Embryonic facial prominence (tissue), 1 donor: Measurements from ENCODE around the gene UBL4A.
A peak's percentile ranks its signal among the peaks of the same experiment; 100 is the strongest.

Source experiments
- DNase-seq: peaks from one replicate; pipeline ENCODE4 v3.0.0-alpha.2; 2016; ENCODE audit errors: extremely low spot score

The UBL4A gene

GRCh38 chrX:154482786-154483185 is 3.6 kb downstream of the UBL4A start:
- DNase-seq = no peak

GRCh38 chrX:154481911-154482601 is 4.4 kb downstream of the UBL4A start:
- DNase-seq = no peak

DNA sequence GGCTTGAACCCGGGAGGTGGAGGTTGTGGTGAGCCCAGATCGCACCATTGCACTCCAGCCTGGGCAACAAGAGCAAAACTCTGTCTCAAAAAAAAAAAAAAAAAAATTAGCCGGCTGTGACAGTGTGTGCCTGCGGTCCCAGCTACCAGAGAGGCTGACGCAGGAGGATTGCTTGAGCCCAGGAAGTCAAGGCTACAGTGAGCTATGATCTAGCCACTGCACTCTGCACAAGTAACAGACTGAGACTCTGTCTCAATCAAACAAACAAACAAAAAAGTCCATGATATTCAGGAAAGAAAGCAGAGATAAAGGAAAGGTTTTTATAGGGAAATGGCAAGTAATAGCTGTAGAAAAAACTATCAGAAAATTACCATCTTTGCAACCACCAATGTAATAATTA is 5.2 kb downstream of the UBL4A start:
- no peak for DNase-seq

DNA sequence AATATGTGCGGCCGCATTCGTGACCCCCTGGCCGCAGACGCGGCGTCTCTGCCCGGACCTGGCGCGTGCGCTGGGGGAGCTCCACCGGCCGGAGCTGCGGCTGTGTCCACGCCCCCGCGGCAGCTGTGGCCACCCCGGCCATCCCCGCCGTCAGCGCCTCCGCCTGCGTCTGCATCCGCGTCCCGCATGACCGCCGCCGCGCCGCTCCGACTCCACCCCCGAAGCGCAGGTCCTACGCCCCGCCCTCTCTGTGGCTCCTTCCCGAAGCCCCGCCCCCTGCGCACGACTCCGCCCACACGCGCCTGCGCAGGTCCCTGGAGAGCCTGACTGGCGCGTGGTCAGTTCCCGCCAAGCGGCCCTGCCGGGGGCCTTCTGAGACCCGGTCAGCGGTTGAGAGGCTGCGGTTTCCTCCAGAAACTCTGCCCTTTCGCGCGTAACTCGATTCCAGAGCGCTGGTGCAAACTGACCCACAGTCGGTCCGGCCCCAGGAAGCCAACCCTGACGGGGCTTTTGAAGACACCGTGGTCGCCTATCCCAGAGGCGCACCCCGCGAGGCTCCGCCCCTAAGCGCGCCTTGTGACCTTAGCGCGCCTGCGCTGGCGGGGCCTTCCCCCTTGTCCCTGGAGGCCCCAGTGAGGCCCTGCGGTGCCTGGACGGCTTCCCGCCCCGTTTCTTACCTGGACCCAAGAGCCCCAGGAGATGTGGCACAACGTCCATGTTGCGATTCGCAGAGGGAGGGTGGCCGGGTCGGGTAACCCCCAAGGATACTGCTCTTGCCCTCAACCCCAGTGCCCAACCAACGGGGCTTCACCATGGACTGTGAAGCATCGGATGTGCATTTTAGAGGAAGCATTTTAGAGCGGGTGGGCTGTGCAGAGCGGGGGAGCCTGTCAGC is 7.4 kb downstream of the UBL4A start, which contains the start of gene LAGE3:
LAGE3 (minus strand) TSS at position 554 of the 895 bp plus-strand sequence; CDS start at position 188, 366 bp downstream.
- peak; percentile 56 for DNase-seq

- DNase-seq = no peak
Observed at GRCh38 chrX:154477891-154478477, 8.4 kb downstream of the UBL4A start.

GRCh38 chrX:154476821-154477220 is 9.6 kb downstream of the UBL4A start:
- DNase-seq = no peak

- no peak for DNase-seq
Observed at GRCh38 chrX:154473683-154474082, 12.7 kb downstream of the UBL4A start.

DNA sequence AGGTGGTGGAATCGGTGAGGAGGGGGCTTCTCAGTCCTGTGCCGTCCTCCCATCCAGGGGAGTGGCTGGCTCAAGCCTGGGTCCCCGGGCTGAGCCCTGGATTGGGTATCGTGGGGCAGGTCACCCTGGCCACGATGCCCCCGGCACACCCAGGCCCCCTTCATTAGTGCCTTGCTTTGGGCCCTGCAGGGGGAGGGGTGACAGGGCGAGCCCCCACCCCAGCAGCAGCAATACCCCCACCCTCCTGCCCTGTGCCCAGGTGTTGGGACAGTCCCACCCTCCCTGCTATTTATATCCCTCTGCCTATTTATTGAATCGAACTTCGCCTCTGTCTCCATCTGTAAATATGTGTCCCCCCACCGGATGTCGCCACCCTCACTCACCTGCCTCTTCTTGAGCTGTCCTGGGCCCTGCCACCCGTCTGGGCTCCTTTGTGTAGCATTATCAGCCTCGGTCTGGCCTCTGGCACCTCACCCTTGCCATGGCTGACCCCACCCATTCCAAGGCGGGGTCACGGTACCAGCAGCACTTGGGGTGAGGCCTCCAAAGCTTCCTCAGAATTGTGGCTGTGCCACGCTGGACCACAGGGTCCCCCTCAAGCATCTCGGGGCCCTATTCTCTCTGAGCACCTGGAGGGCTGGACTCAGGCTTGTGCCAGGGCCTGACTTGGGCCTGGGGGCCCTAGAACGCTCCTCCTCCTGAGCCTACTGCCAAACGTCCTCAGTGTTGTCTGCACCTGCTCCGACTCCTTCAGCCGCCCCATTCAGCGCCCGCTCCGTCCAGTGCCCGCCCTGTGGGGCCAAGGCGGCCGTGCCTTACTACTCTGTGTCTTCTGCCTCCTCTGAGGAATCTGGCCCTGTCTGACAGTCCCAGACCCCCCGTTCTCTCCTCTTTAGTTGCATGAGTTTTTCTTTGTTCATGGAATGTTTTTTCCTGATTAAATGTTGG is 13.5 kb downstream of the UBL4A start:
- no peak for DNase-seq

- DNase-seq = no peak
Observed at GRCh38 chrX:154471839-154472684, 14.4 kb downstream of the UBL4A start.

- no peak for DNase-seq
Observed at GRCh38 chrX:154470914-154471568, 15.4 kb downstream of the UBL4A start.

DNA sequence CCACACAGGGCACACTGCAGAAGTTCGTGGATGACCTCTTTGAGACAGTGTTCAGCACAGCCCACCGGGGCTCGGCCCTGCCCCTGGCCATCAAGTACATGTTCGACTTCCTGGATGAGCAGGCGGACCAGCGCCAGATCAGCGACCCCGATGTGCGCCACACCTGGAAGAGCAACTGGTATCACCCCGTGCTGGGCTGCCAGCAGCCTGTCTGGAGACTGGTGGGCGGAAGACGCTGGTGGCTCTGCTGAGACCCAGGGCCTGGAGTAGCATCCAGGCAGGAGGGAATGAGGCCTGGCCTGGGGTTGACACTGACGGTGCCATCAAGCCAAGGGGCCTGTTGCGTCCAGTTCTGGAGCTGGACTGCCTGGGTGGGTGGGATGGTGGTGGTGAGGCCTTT is 16.0 kb downstream of the UBL4A start:
- no peak for DNase-seq

DNA sequence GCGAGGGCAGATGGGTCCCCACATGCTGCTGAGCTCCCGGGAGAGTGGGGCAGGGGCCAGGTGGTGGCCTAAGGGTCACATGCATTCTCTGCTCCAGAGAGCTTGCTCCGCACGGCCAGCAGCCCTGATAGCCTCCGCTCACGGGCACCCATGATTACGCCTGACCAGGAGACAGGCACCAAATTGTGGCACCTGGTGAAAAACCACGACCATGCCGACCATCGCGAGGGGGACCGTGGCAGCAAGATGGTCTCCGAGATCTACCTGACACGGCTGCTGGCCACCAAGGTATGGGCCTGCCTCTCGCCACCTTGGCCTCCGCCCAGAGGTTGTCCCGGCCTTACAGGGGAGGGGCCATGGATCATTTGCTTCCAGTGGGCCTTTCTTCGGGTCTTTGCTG is 16.5 kb downstream of the UBL4A start:
- DNase-seq = no peak

DNA sequence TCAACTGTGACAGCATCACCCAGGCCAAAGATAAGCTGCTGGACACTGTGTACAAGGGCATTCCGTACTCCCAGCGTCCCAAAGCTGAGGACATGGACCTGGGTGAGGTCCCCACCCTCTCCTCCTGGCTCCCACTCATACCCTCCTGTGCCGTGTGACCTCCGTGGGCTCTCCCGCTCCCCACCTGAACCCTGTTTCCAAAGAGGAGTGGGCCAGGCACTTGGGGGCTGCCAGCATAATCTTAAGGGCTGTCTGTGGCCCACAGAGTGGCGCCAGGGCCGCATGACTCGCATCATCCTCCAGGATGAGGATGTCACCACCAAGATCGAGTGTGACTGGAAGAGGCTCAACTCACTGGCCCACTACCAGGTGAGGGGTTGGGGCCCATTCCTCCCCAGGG is 17.3 kb downstream of the UBL4A start:
- no peak for DNase-seq

- no peak for DNase-seq
Observed at GRCh38 chrX:154468217-154468616, 18.2 kb downstream of the UBL4A start.

DNA sequence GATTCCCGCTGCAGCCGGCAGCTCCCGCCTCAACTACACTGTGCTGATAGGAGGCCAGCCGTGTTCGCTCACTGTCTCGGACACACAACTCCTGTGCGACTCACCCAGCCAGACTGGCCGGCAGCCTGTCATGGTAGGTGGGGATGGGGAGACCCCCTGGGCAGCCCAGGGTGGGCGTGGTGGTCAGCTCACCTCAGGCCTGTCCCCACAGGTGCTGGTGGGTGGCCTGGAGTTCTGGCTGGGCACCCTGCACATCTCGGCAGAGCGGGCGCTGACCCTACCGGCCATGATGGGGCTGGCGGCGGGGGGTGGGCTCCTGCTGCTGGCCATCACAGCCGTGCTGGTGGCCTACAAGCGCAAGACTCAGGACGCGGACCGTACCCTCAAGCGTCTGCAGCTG is 18.9 kb downstream of the UBL4A start:
- DNase-seq = no peak

GRCh38 chrX:154466907-154467306 is 19.5 kb downstream of the UBL4A start:
- DNase-seq = no peak

- DNase-seq = no peak
Observed at GRCh38 chrX:154466036-154466435, 20.4 kb downstream of the UBL4A start.

DNA sequence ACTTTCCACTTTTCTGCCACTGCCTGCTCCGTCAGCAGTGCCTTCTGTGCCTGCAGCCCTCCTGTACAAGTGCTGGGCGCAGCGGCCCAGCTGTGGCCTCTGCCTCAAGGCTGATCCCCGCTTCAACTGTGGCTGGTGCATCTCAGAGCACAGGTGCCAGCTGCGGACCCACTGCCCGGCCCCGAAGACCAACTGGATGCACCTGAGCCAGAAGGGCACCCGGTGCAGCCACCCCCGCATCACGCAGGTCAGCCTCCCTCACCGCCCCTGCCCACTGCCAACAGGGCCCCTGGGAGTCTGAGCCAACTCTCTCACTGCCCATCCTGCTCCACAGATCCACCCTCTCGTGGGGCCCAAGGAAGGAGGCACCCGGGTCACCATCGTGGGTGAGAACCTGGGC is 20.8 kb downstream of the UBL4A start:
- DNase-seq = no peak

DNA sequence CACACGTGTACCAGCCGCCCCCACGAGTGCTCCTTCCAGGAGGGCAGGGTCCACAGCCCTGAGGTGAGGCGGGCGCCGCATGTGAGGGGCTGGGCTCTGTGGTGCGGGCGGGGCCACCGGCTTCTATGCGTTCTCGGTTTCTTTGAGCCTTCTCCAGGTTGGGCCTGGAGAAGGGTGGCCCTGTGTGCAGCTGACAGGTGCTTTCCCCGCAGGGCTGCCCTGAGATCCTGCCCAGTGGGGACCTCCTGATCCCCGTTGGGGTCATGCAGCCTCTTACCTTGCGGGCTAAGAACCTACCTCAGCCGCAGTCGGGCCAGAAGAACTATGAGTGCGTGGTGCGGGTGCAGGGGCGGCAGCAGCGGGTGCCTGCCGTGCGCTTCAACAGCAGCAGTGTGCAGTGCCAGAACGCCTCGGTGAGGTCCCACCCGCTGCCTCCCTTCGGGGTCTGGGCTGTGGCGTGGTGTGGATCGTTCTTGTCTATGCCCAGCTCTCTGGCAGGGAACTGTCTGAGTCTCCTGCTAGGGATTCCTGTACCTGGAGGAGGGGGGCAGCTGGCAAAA is 21.5 kb downstream of the UBL4A start:
- no peak for DNase-seq
